ENCODE measurements around the gene AQP3. TPM values are rescaled to one million over a fixed set of nuclear protein-coding genes. Genes with fewer than 3 reads are reported as not detected.

The AQP3 gene
- polyA plus RNA-seq, 2 of the 4 experiments (the other 2 are of a cell fraction) = 6.2 to 18.8 TPM

GRCh38 chr9:33465096-33465495 is 17.7 kb upstream of the AQP3 start:
- TF ChIP-seq TFCP2L1 (CRISPR knock-in tag; IDR thresholded peaks at IDR 0.05) (no peak), RNF2 (IDR thresholded peaks at IDR 0.05; ENCODE audit: borderline replicate concordance, low read depth) (no peak), CBX2 (IDR thresholded peaks at IDR 0.05; ENCODE audit: borderline replicate concordance, low read depth) (no peak), BHLHE40 (IDR thresholded peaks at IDR 0.05; ENCODE audit: low read depth, low read length) (no peak), FOSL2 (IDR thresholded peaks at IDR 0.05) (no peak), FOSL2 (CRISPR knock-in tag; IDR thresholded peaks at IDR 0.05) (no peak), JUNB (IDR thresholded peaks at IDR 0.05) (no peak), ZC3H11A (IDR thresholded peaks at IDR 0.05) (no peak), ZNF302 (CRISPR knock-in tag; IDR thresholded peaks at IDR 0.05) (no peak), MAX (IDR thresholded peaks at IDR 0.05) (no peak), EP300 (IDR thresholded peaks at IDR 0.05) (no peak), HES2 (IDR thresholded peaks at IDR 0.05) (no peak), RCOR1 (IDR thresholded peaks at IDR 0.05; ENCODE audit: low read depth, low read length) (no peak)
- DNase-seq (ENCODE audit: low read depth in 1 of 2, low spot score in 1 of 2) = no peak
- 94% methylated on average over 9 of the region's 9 CpGs for WGBS (ENCODE audit: missing lambda C conversion rate)
- CTCF ChIA-PET = interaction anchor here (1.1 to 41.9 kb wide), 10 partner anchors 1 to 237 kb away, joined by 3 to 834 read pairs (median 105); partner anchors contain the start of genes ANKRD18B, AQP3, AQP7 and NOL6
- Histone ChIP-seq H3K9me3 (no peaks in the 10 kb centered on the region), H3K27ac (no peak overlapping the region), H3K4me1 (no peaks in the 10 kb centered on the region), H3K4me2 (no peak overlapping the region), H3K4me3 (no peak overlapping the region)
- no peak for ATAC-seq
- no peak for FAIRE-seq
- POLR2A ChIA-PET = interaction anchor here (1.3 kb wide), 1 partner anchor 9 kb away, joined by 5 read pairs; the partner anchor contains the start of gene NOL6

GRCh38 chr9:33464045-33464636 is 16.7 kb upstream of the AQP3 start:
- Histone ChIP-seq H3K27ac (no peak overlapping the region), H3K4me3 (no peak overlapping the region), H3K4me1 (peaks cover under 1% of the 10 kb centered on the region; the same call in 1 of the 3 replicates), H3K4me2 (no peak overlapping the region), H3K9me3 (no peaks in the 10 kb centered on the region)
- ChIA-PET CTCF (interaction anchor here (1.1 to 41.9 kb wide), 10 partner anchors 2 to 237 kb away, joined by 3 to 834 read pairs (median 105); partner anchors contain the start of genes AQP3, AQP7 and NOL6), POLR2A (interaction anchor here (1.3 kb wide), 1 partner anchor 10 kb away, joined by 5 read pairs; the partner anchor contains the start of gene NOL6)
- TF ChIP-seq REST (IDR thresholded peaks at IDR 0.05) = no peak
- no peak for TF ChIP-seq NR3C1 (IDR thresholded peaks at IDR 0.05)
- no peak for TF ChIP-seq HOXB13 (CRISPR knock-in tag; IDR thresholded peaks at IDR 0.05; ENCODE audit: low read depth)
- 93% methylated on average over 14 of the region's 14 CpGs for WGBS (ENCODE audit: missing lambda C conversion rate)
- no peak for FAIRE-seq
- no peak for DNase-seq (ENCODE audit: low read depth in 1 of 2, low spot score in 1 of 2)
- no peak for ATAC-seq

GRCh38 chr9:33463151-33463550 is 15.8 kb upstream of the AQP3 start:
- DNase-seq (ENCODE audit: low read depth in 1 of 2, low spot score in 1 of 2) = no peak
- ChIA-PET CTCF (interaction anchor here (1.3 to 41.9 kb wide), 9 partner anchors 3 to 259 kb away, joined by 3 to 834 read pairs (median 147); partner anchors contain the start of genes AQP3, AQP7 and NOL6), POLR2A (interaction anchor here (0.6 kb wide), 1 partner anchor 438 kb away, joined by 3 read pairs; the partner anchor contains the start of gene DNAJA1)
- H3K27ac ChIP-seq = no peak overlapping the region
- FAIRE-seq = no peak
- 96% methylated on average over 15 of the region's 15 CpGs for WGBS (ENCODE audit: missing lambda C conversion rate)
- H3K4me1 ChIP-seq = peaks cover 10% of the 10 kb centered on the region
- no peak overlapping the region for H3K4me2 ChIP-seq
- ATAC-seq = no peak
- H3K4me3 ChIP-seq = no peak overlapping the region
- TF ChIP-seq RARB (CRISPR knock-in tag; IDR thresholded peaks at IDR 0.05) (no peak), ELK1 (IDR thresholded peaks at IDR 0.05; ENCODE audit: low read depth, low read length) (no peak), FOSL2 (IDR thresholded peaks at IDR 0.05) (no peak), FOSL2 (CRISPR knock-in tag; IDR thresholded peaks at IDR 0.05) (no peak), EHF (CRISPR knock-in tag; IDR thresholded peaks at IDR 0.05) (no peak), HDAC2 (IDR thresholded peaks at IDR 0.05) (no peak), TFCP2L1 (CRISPR knock-in tag; IDR thresholded peaks at IDR 0.05) (no peak), EHMT2 (IDR thresholded peaks at IDR 0.05; ENCODE audit: low read depth) (no peak), CHD2 (IDR thresholded peaks at IDR 0.05; ENCODE audit: low read length, partially characterized antibody) (no peak), NR3C1 (IDR thresholded peaks at IDR 0.05) (no peak), ZNF302 (CRISPR knock-in tag; IDR thresholded peaks at IDR 0.05) (no peak), PBX3 (IDR thresholded peaks at IDR 0.05) (no peak)
- H3K9me3 ChIP-seq = no peaks in the 10 kb centered on the region

All from A549 (cell line).